Measurements from ENCODE around the gene WDR90. TPM values are rescaled to one million over a fixed set of nuclear protein-coding genes. Genes with fewer than 3 reads are reported as not detected.
A peak's percentile ranks its signal among the peaks of the same experiment; 100 is the strongest.

Gene WDR90
- total RNA-seq: 33.3 TPM

DNA sequence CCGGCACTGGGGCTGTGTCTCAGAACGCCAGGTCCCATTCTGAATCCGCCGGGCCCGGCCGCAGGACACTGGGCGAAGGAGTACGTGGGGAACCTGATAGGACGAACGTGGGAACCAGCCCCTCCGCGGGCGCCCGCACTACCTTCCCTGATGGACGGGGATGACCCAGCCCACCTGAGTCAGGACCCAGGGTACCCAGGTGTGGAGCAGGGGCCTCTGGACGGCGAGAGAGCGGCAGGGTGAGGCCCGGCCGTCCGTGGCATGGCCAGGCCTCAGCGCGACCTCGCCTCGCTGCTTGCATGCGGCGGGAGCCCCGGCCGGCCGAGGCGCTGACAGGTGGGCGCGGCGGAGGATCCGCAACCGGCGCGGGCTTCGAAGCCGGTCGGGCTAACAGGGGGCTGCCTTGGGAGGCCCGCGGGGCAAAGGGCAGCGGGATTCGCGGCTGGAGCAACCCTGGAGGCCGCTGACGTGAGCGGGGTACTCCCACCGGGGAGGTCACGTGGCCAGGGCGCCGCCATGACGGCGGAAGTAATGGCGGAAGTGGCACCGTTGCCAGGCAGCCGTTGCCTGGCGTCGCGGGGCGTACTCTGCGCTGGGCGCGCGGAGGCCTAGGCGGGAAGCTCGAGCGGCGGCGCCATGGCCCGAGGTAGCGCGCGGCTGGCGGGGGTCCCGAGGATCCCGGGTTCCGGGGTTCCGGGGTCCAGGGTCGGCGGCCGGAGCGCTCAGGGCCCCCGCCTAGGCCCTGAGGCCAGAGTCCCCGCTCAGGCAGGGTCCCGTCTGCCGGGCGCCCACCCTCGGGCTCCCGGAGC, at the start of gene WDR90:
TSS of gene WDR90 (plus strand) at position 585 of the 809 bp plus-strand sequence. CDS start at position 637, 52 bp downstream.
- intact Hi-C loops (cut with DNase I): no loop called here
- peak; percentile 95 for ATAC-seq
- peak; percentile 97 for DNase-seq (ENCODE audit: low spot score)

DNA sequence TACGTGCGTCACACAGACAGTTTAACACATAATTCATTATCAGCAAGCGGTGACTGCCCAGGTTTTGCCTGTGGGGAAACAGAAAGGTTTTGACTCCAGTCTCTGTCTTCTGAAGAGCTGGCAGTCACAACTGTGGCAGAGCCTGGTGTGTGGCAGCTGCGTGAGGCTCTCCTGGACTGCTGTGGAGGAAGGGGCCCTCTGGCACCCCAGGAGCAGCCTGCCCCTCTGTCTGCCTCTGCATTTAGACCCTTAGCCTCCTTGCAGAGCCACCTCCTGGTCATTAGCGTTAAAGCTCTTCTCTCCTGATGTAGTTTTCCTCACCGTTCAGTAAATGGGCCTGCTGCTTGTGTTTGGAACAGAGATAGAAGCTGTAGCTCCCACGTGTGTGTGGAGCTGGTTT, 48.4 kb upstream of the WDR90 start:
- DNase-seq (ENCODE audit: low spot score) (no peak), ATAC-seq (no peak)
- intact Hi-C loops (cut with DNase I): no loop called here

DNA sequence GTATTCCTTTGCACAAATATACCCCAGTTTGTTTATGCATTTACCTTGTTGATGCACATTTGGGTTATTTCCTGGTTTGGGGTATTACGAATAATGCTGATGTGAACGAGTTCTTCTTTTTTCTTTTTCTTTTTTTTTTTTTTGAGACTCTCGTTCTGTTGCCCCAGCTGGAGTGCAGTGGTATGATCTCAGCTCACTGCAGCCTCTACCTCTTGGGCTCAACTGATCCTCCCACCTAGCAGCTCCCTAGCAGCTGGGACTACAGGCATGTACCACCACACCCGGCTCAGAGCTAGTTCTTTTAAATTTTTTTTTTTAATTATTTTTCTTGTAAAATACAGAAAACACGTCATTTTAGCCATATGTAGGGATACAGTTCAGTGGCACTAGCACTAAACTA, 45.2 kb upstream of the WDR90 start:
- intact Hi-C loops (cut with DNase I): no loop called here
- ATAC-seq: no peak
- DNase-seq (ENCODE audit: low spot score): no peak

DNA sequence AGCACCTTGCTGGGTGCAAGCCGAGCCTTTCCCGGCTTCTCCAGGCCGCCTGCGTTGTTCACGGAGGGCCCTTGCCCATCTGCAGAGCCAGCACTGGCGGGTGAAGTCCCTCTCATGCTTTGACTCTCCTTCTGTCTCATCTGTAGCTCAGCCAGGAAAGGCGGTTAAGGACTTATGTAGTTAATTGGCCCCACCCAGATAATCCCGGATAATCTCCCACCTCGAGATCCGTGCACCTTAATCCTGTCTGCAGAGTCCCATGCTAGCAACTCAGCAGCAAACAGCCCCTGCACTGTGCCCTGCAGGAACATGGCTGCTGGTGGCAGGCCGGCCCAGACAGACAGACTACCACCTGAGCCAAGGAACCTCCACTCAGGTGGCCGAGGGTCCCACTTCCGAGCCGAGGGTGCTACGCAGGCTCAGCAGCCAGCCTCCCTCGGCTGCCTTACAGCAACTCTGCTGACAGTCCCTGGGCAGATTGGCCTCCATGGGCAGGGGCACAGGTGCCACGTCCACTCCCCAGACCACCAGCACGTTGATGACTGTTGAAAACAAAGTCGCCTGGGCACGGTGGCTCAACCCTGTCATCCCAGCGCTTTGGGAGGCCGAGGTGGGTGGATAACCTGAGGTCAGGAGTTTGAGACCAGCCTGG, 42.4 kb upstream of the WDR90 start:
- intact Hi-C loops (cut with DNase I): no loop called here
- ATAC-seq (no peak), DNase-seq (ENCODE audit: low spot score) (no peak)

DNA sequence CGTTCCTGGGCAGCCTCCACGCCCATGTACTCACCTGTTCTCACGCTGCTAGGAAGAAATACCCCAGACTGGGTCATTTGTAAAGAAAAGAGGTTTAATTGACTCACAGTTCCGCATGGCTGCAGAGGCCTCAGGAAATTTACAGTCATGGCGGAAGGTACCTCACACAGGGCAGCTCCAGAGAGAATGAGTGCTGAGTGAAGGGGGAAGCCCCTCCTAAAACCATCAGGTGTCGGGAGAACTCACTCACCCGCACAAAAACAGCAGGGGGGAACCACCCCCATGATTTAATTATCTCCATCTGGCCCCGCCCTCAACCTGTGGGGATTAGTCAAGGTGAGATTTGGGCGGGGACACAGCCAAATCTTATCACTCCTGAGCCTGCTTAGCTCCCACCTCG, 41.1 kb upstream of the WDR90 start:
- intact Hi-C loops (cut with DNase I): no loop called here
- no peak for ATAC-seq
- no peak for DNase-seq (ENCODE audit: low spot score)

DNA sequence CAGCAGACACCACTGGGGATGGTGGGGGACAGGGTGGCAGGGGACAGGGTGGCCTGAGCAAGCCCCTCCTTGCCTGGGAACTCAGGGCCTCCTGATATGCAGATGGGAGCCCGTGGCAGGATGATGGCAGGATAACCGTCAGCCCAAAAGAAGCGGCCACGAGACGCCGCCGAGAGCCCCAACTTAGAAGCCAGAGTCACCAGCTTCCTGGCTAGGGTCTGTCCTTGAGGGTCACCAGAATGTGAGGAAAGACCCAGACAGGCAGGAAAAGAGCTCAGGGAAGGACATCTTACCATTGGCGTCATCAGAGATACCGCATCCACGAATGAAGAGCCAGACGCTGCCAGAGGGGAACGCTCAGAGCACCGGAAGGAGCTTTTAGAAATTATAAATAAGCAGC, 39.8 kb upstream of the WDR90 start:
- ATAC-seq: no peak
- DNase-seq (ENCODE audit: low spot score): no peak
- intact Hi-C loops (cut with DNase I): no loop called here

DNA sequence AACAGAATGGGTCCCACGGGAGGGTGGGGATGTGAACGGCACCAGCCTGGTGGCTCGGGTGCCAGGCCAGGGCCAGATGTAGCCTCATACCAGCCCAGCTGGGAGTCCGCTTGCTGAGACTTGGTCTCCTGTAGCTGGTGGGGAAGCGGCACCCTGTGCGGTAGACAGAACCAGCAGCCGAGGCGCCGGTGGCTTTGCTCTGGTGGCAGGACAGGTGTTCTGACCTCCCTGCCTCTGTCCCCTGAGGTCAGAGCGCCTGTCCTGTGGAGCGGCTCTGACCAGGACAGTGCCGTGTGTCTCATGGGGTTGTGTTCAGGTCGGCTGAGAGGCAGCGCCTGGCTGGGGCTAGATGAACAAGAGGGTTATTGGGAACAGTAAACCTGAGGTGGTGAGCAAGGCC, 39.2 kb upstream of the WDR90 start:
- ATAC-seq: no peak
- DNase-seq (ENCODE audit: low spot score): no peak
- intact Hi-C loops (cut with DNase I): no loop called here

DNA sequence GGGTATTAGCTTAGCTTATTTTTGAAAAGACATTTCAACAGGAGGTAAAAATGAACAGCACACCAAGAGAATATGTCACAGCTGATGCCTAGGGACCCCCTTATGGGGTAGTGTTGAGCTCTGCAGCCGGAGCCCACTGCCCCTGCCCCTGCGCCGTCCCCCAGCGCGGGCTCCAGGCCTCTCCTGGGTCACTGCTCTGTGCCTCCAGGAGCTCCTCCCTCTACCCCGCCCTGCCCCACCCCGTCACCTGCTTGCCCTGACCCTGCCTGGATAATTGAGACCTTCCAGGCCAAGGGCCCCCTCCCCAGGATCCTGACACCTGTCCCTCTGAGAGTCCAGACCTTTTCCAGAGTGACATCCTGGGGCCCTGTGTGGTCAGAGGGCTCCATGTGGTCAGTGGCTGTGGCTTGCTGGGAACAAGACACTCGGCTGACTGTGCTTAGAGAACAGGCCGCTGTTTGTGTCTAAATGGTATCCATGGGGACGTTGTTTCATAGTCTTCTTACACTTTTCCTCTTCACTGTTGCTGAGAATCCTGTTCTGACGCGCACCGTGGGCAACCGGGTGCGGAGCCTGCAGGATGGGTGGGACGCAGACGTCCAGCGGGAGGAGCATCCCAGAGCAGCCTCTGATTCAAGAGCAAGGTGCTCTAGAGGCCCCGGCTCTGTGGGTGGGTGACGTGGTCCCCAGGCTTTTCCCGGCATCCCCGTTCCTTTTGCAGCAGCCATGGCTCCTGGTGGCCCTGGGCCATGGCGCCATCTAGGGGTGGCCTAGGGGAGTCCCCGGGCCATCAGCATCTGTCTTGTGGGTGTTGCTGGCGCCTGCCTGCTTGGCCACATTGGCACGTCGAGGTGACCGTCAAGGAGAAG, 38.4 kb upstream of the WDR90 start:
- peak; percentile 81 for ATAC-seq
- intact Hi-C loops (cut with DNase I): no loop called here
- DNase-seq (ENCODE audit: low spot score): peak; percentile 70

DNA sequence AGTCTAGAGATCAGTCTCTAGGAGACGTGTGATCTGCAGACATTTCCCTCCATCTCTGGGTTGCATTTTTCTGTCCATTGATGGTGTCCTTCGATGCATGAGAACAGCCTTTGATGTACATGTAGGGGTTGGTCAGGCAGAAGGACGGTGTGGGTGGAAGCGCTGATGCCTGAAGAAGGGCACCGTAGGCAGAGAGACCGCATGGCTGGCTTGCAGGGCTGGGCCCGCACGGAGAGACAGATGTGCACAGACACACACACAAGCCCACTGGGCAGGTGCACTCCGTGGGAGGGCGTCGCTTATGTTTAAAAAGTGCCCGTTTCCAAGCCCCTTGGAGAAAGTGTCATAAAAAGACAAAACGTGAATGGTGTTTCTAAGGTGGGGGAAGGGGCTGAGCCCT, 34.0 kb upstream of the WDR90 start:
- ATAC-seq: no peak
- no peak for DNase-seq (ENCODE audit: low spot score)
- intact Hi-C loops (cut with DNase I): no loop called here

DNA sequence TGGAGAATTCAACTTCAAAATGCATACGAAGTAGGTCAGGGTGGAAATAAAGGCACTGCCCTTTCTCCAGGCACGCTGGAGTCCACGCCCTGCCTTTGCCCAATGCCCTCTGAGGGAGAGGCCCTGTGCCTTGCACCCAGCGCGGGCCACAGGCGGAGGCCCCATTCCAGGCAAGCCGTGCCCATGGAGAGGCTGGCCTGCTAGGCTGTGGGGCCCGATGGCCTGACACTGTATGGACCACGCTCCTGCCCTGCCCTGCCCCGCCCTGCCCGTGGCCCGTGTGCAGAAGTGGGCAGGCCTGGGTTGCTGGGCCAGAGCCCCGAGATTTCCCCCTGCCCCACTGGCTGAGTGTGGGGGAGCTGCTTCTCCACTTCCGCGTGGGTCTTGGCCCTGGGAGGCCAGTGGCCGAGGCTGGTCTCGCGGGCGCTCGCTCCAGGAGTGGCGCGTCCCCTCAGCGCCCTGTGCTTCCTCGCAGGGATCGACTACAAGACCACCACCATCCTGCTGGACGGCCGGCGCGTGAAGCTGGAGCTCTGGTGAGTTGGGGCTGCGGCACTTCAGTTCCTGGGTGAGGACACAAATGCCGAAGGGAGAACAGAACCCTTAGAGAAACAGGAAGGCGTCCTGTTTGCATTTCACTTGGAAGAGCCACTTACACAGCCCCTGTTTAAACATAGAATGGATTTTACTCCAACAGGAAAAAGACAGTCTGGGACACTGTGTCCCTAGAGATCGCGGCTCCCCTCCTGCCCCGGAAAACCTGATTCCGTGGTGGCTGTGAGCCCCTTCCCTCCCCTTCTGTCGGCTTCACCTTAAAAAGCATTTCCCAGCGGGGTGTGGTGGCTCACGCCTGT, 32.2 kb upstream of the WDR90 start:
- ATAC-seq (peak; percentile 17), DNase-seq (ENCODE audit: low spot score) (no peak)
- intact Hi-C loops (cut with DNase I): no loop called here

DNA sequence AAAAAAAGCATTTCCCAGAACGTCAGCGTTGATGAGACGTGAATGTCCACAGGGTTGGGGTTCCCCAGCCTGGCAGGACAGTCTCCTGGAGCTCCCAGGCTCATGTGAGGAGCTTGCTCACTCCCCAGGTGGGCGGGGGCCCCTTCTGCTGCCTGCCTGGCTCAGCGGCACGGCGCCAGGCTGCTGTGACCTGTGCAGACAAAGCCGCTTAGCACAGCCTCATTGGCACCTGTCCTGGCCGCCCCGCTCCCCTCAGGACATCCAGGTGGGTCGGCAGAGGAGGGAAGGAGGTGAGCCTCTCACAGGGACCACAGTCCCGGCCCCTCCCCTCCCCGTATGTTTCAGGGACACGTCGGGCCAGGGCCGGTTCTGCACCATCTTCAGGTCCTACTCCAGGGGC, 31.3 kb upstream of the WDR90 start:
- intact Hi-C loops (cut with DNase I): no loop called here
- DNase-seq (ENCODE audit: low spot score): no peak
- ATAC-seq: no peak

DNA sequence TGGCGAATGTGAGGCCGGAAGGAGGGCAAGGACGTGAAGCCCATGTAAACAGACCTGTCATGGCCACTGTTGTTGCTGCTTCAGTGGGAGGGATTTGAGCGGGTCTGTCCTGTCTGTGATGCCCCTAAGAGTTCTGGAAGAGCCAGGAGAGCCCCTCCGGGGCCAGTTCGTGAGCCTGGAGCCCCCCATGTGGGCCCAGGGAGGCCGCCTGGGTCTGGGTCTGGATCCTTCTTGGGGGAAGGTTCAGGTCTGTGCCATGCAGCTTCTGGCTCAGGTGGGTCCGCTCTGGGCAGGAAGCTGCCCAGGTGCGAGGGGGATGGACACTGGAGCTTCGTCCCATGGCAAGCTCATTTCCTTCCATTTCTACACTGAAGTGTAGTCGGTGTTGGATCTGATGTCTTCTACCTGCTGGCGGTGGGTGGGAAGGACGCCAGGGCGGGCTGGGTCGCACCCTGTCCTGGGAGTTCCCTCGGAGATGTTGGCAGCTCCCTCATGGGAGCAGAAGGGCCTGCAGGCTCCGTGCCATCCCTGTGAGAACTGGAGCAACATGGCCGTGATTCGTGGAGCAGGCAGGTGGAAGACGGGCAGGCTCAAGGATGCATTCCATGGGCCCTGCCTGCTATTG, 29.6 kb upstream of the WDR90 start:
- DNase-seq (ENCODE audit: low spot score) (no peak), ATAC-seq (no peak)
- intact Hi-C loops (cut with DNase I): no loop called here

DNA sequence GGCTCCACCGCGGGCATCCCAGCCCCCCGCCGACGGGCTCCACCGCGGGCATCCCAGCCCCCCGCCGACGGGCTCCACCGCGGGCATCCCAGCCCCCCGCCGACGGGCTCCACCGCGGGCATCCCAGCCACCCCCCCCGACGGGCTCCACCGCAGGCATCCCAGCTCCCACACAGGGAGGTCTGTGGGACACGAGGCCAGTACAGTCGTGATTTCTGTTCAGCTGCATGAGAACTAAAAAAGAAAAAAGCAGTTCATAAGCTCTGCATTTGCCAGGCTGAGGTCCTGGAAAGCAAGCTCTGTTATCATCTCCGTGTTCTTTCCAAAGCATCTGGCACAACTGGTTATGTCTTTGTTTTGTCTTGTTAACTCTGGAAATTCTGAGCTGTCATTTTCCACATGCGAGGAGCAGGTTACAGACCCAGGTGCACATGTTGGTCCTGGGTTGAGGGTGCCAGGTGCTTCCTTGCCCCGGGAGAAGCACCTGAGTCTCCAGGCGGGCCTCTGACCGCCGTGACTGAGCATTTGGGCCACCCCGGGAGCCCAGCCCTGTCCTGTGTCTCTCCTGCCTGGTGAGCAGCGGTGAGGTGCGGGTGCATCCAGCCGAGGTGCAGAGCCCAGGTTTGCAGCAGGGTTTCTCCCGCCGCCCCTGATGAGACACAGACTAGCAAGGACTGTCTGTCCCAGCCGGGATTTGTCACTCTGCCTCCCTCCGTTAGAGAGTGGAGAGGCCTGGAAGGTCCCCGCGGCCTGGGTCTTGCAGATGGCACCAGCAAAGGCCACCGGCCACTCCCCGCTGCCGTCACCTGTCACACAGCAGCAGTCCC, 28.3 kb upstream of the WDR90 start:
- intact Hi-C loops (cut with DNase I): no loop called here
- no peak for DNase-seq (ENCODE audit: low spot score)

DNA sequence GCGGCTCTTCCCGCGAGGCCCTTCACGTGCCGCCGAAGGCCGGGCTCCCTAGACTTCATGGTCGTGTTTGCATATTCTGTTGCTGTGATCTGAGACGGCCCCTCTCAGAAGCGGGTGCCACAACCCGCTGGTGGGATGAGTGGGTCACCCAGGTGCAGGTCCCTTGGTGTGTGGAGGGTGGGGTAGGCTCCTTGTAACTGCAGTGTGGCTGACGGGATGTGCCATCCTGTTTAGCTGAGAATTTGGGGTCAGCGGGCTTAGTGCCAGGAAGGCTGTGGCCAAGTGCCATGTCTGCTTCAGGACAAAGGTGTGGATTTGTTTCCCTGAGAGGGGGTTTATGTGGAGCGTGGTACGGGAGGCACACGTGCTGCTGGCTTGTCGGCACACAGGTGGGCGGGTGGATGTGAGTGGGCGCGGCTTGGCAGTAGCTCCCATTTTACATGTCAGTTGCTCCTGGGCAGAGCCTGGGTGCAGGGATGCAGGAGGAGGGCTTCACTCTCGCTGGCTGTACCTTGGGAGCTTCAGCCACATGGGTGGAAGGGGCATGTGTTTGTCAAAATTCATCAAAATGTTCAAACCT, 27.5 kb upstream of the WDR90 start:
- DNase-seq (ENCODE audit: low spot score) (no peak), ATAC-seq (no peak)
- intact Hi-C loops (cut with DNase I): no loop called here

More for the DNA sequence above, 28.3 kb upstream of the WDR90 start:
- no peak for ATAC-seq

DNA sequence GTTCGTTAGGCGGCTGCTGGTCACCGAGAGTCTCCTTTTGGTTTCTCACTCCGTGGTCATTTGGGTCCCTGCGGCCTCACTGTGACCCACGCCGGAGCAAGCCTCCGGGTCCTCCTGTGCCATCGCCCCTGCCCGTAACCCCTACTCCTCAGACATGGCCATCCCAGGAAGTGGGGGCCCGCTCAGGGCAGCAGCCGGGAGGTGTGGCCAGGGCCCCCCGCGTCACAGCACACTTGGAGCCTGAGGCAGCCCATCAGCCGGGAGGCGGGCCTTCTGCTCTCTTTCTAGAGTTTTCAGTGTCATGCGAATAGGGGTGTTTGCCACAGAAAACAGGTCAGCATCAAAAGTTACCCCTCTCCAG, 26.3 kb upstream of the WDR90 start:
- ATAC-seq (no peak), DNase-seq (ENCODE audit: low spot score) (no peak)
- intact Hi-C loops (cut with DNase I): no loop called here

DNA sequence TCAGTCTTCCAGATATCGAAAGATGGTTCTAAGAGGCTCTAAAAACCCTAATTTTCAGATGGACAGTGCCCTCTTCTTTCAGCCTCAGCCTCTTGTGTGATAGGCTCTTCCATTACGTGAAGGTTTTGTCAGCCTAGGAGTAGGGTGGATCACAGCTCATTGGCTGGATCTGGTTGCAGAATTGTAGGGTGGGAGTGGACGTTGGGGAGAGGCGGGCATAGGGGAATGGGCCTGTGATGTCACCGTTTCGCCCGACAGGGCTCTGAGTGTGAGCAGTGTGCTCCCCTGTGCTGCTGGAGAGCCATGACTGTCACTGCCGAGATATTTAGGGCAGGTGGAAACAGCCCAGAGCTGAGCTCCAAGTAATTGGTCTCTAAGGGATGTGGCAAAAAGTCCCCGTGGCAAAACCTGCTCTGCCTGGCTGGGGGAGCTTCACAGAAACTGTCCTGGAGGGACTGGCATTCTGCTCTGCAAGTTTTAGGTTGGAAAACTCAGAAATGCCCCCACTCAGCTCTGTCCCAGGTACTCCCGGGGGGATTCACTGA, 24.6 kb upstream of the WDR90 start:
- DNase-seq (ENCODE audit: low spot score): no peak
- no peak for ATAC-seq
- intact Hi-C loops (cut with DNase I): no loop called here

Measured in sciatic nerve (tissue), 2 donors.